Subcutaneous abdominal adipose tissue (tissue), 5 donors: ENCODE data around the gene RUNX3.

ENCODE experiments used
- H3K27ac ChIP-seq: one replicate; pipeline ENCODE4 v1.7.0; 2013; ENCODE audit warnings: low read depth, mild to moderate bottlenecking, inconsistent platforms, low read length, moderate library complexity
- H3K27me3 ChIP-seq, 5 donors: one replicate each; pipeline ENCODE4 v1.7.0; 2013; ENCODE audit warnings: low read length in 5 of 5, inconsistent platforms in 1 of 5; ENCODE audit not compliant: control insufficient read depth in 5 of 5, insufficient read depth in 4 of 5
- H3K36me3 ChIP-seq, 5 donors: one replicate each; pipeline ENCODE4 v1.7.0; 2013; ENCODE audit warnings: low read length in 5 of 5; ENCODE audit not compliant: control insufficient read depth in 5 of 5, insufficient read depth in 5 of 5
- H3K4me1 ChIP-seq, 5 donors: one replicate each; pipeline ENCODE4 v1.7.0; 2013; ENCODE audit warnings: low read length in 5 of 5, mild to moderate bottlenecking in 3 of 5, moderate library complexity in 1 of 5; ENCODE audit not compliant: control insufficient read depth in 5 of 5, insufficient read depth in 5 of 5
- H3K4me3 ChIP-seq, 5 donors: one replicate each; pipeline ENCODE4 v1.7.0; 2013; ENCODE audit warnings: low read length in 5 of 5, low read depth in 1 of 5
- H3K9ac ChIP-seq, 5 donors: one replicate each; pipeline ENCODE4 v1.7.0; 2013; ENCODE audit warnings: low read length in 5 of 5, mild to moderate bottlenecking in 4 of 5, moderate library complexity in 3 of 5
- H3K9me3 ChIP-seq, 5 donors: one replicate each; pipeline ENCODE4 v1.7.0; 2013; ENCODE audit warnings: low read length in 5 of 5; ENCODE audit not compliant: control insufficient read depth in 5 of 5
- donor health status: healthy.
- donor health status: healthy.
- donor health status: healthy.
- donor health status: healthy.
- donor health status: healthy.

RUNX3 gene

GRCh38 chr1:24963099-24963872, 33.2 kb upstream of the RUNX3 start:
- H3K4me1 ChIP-seq = peaks cover 0 to 5% (median 0%) of the 10 kb centered on the region in 5 donors
- no peaks in the 10 kb centered on the region for H3K36me3 ChIP-seq
- no peaks in the 10 kb centered on the region for H3K9me3 ChIP-seq
- peaks cover 9 to 39% (median 18%) of the 10 kb centered on the region in 5 donors for H3K27me3 ChIP-seq
- H3K4me3 ChIP-seq = no peak overlapping the region
- no peak overlapping the region for H3K9ac ChIP-seq
- H3K27ac ChIP-seq = no peak overlapping the region

DNA sequence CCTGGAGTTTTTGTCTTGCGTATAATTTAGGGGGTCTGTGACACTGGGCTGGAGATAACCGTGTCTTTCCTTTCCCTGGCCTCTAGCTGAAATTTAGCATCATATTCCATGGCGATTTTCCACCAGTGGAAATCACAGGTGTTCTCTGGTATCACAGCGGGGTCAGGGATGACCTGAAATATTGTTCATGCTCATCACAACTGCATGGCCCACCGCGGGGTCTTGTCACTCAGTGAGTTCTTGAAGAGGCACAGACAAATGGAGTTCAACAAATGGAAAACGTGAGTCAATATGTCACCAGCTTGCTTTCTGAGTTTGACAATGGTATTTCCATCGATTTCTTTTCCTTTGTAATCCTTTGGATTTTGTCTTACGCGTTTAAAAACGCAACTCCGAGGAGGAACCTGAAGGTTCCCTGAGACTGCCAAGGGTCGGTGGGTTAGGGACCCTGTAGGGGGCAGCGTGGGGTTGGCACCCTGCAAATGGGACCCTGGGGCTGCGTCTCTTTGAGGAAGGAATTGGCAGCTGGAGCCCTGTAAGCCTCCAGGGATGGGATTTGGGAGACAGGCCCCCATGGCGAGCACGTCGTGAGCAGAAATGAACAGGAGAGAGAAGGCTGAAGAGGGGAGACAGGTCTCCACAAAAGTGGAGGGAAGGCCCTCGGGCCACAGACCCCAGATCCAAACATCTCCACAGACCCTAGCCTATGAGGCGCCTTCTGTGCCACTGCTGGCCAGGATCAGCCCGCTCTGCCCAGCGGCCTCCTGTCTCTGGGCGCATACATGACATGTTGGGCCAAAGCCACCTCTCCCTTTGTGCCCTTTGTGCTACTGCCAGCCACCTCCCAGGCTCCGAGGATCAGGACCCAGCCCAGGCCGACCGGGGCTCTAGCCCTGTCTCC, 32.1 kb upstream of the RUNX3 start:
- H3K9ac ChIP-seq = no peak overlapping the region
- H3K4me3 ChIP-seq = no peak overlapping the region
- peaks cover 0 to 5% (median 0%) of the 10 kb centered on the region in 5 donors for H3K4me1 ChIP-seq

DNA sequence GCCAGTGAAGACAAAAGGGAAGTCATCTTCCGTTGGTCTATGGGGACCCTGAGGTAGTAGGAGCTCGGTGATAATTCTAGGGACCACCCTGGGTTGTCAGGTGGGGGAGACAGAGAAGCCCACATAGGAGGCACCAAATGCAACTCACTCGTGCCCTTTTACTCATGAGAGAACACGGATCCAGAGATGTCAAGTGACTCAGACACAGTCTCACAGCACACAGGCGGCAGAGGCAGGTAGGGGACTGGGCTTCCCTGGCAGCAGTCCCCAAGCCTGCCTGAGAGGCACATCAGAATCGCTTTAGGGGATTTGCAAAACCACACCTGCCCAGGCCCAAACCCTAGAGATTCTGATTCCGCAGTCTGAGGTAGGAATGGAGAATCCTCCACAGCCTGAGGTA, 31.3 kb upstream of the RUNX3 start:
- H3K4me1 ChIP-seq = peaks cover 0 to 5% (median 0%) of the 10 kb centered on the region in 5 donors
- no peak overlapping the region for H3K9ac ChIP-seq
- no peak overlapping the region for H3K4me3 ChIP-seq
- no peaks in the 10 kb centered on the region for H3K36me3 ChIP-seq
- no peak overlapping the region for H3K27ac ChIP-seq
- peaks cover 9 to 33% (median 18%) of the 10 kb centered on the region in 5 donors for H3K27me3 ChIP-seq
- no peaks in the 10 kb centered on the region for H3K9me3 ChIP-seq

More for the DNA sequence above, 32.1 kb upstream of the RUNX3 start:
- Histone ChIP-seq H3K27ac (no peak overlapping the region), H3K9me3 (no peaks in the 10 kb centered on the region), H3K27me3 (peaks cover 9 to 36% (median 18%) of the 10 kb centered on the region in 5 donors), H3K36me3 (no peaks in the 10 kb centered on the region)

DNA sequence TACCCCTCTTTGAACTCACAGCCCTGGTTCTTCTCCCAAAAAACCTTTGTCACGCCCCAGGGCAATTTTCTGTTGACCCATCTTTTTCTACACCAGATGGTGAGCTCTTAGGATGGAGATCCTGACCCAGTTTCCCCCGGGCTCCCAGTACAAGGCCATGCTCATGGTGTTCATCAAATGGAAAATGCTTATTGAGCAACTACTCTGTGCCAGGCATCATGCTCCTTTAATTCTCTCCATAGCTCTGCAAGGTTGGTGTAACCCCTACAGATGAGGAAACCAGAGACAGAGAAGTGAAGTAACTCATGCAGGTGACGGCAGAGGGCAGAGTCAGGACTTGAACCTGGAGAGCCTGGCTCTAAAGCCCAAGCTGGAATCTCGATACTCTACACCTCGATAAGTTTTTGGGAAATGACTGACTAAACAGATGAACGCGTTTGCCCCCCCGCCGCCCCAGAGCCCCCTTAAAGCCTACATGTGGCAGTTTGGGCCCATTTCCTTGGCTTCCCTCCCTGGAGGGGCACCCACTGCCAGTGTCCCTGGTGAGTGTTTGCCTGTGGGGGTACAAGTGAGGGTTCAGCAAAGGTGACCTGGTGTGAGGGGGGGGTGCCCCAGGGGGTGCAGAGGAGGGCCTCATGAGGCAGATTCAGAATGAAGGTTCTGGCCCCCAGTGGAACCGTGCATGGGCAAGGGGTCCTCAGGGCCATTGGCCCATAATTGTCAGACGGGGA, 30.2 kb upstream of the RUNX3 start:
- Histone ChIP-seq H3K9ac (no peak overlapping the region), H3K4me1 (no peaks in the 10 kb centered on the region), H3K4me3 (no peak overlapping the region), H3K36me3 (no peaks in the 10 kb centered on the region), H3K27me3 (peaks cover 13 to 37% (median 21%) of the 10 kb centered on the region in 5 donors), H3K27ac (no peak overlapping the region), H3K9me3 (no peaks in the 10 kb centered on the region)

- H3K4me1 ChIP-seq = no peaks in the 10 kb centered on the region
- no peak overlapping the region for H3K4me3 ChIP-seq
- no peaks in the 10 kb centered on the region for H3K9me3 ChIP-seq
- H3K27ac ChIP-seq = no peak overlapping the region
- peaks cover 13 to 37% (median 21%) of the 10 kb centered on the region in 5 donors for H3K27me3 ChIP-seq
- no peaks in the 10 kb centered on the region for H3K36me3 ChIP-seq
- no peak overlapping the region for H3K9ac ChIP-seq
Measured at GRCh38 chr1:24959623-24959975, 29.5 kb upstream of the RUNX3 start.

DNA sequence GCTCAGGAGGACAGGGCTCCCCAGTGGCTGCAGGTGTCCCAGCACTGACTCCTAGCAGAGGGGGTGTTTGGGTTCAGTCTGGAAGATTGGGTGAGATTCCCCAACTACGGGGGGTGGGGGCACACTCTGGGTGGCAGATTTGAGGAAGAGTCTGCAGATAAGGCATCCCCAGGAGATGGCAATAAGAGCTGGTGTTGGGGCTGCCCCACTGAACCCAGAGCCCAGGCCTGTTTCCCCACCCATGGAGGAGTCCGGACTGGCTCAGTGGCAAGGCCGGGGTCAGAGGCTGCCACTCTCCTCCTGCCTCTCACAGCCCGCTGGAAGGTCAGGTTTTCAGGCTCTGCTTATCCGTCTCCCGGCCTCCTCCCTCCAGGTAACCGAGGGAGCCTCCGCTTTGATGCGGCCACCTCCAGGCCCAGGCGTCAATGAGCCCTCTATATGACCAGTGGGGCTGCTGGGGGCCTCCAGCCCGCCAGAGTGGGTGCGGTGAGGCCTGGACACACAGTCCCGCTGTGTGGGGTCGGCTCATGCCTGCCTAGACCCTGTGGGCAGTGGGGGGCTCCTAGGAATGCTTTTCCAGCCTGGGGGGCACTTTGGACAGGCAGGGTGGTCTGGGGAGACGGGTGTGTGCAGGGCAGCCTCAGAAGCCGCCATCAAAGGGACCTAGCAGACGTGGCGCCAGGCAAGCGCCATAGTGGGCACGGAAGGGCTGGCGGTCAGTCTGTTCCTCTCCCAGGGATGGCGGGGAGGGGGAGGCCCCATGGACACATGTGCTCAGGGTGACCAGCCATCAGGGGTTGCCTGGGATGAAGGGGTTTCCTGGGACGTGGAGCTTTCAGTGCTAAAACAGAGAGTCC, 28.9 kb upstream of the RUNX3 start:
- Histone ChIP-seq H3K9ac (no peak overlapping the region), H3K9me3 (no peaks in the 10 kb centered on the region), H3K27me3 (peaks cover 13 to 37% (median 21%) of the 10 kb centered on the region in 5 donors), H3K4me1 (no peaks in the 10 kb centered on the region), H3K27ac (no peak overlapping the region), H3K4me3 (no peak overlapping the region), H3K36me3 (no peaks in the 10 kb centered on the region)

GRCh38 chr1:24957808-24958752, 28.0 kb upstream of the RUNX3 start:
- Histone ChIP-seq H3K36me3 (no peaks in the 10 kb centered on the region), H3K27me3 (peaks cover 10 to 33% (median 21%) of the 10 kb centered on the region in 5 donors), H3K9ac (no peak overlapping the region), H3K4me3 (no peak overlapping the region), H3K27ac (no peak overlapping the region), H3K4me1 (no peaks in the 10 kb centered on the region), H3K9me3 (no peaks in the 10 kb centered on the region)

DNA sequence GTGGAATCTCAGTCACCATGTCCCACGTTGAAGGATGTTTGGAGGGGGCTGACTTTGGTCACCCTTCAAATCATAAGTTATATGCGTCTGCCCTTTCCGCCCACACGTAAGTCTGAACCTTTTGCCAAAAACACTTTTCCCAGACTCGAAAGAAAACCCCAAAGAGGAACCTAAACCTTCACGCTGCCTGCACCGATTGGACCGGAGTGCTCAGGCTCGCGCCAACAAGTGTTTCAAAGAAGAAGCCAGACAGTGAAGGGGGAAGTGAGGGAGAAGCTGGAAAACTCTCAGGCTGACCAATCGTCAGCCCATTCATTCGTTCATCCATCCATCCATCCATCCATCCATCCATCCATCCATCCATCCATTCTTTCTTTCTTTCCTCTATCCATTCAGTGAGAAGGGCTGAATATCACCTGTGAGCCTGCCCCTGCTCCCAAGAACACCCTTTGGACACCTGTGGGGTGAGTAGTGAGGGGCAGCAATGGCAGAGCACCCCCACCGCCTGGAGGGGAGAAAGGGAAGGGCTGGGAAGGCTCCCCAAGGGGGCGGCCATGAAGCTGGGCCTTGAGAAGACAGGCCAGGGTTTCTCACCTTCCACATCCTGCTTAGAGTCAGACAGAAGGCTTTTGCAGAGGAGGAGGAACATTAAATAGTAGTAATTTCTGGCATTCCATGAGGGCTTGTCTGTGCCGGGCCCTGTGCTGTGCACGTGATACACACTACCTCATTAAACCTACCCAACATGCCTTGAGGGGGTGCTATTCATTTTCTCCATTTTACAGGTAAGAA, 27.1 kb upstream of the RUNX3 start:
- Histone ChIP-seq H3K4me1 (no peaks in the 10 kb centered on the region), H3K36me3 (no peaks in the 10 kb centered on the region), H3K27ac (no peak overlapping the region), H3K27me3 (peaks cover 10 to 33% (median 18%) of the 10 kb centered on the region in 5 donors), H3K9ac (no peak overlapping the region), H3K4me3 (no peak overlapping the region), H3K9me3 (no peaks in the 10 kb centered on the region)
